ENCODE data around the gene BMPER. TPM values are rescaled to one million over a fixed set of nuclear protein-coding genes. Genes with fewer than 3 reads are reported as not detected.

The BMPER gene
- total RNA-seq, 1 experiment from 2014 or later, result not detected

DNA sequence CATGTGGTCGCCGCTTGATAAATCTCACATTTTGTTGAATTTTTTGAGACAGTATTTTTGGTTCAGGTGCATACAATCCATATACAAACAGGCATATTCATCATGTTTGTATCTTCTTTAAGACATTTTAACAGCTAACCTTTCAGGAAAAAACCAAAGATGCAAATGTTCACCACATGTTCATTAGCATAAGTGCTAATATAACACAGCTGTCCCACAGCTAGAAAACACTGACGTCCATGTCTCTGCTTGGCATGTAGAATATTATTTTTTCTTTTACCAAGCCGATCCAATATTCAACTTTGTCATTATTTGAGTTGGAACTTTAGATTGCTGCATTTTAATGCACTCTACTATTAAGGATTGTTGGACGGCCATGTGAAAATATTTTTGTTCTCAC lies 31.2 kb downstream of the BMPER start:
- ChIA-PET POLR2A (no interaction called here), CTCF (no interaction called here)
- ATAC-seq, result no peak
- no peak overlapping the region for H3K4me3 ChIP-seq (ENCODE audit: low read depth in 2 of 2, low read length in 2 of 2)
- no peak for DNase-seq (ENCODE audit: low read depth, low spot score)
- H3K9me3 ChIP-seq (ENCODE audit: control insufficient read depth, insufficient read depth, low read depth, low read length), result no peaks in the 10 kb centered on the region
- H3K27me3 ChIP-seq (ENCODE audit: control insufficient read depth, insufficient read depth, low read length), result peaks cover 12% of the 10 kb centered on the region
- TF ChIP-seq CTCF (IDR thresholded peaks at IDR 0.05) (no peak), POLR2AphosphoS5 (IDR thresholded peaks at IDR 0.05; ENCODE audit: low read depth, low read length) (no peak), REST (IDR thresholded peaks at IDR 0.05; ENCODE audit: insufficient read depth in 1 of 2, low read depth in 2 of 2, low read length in 1 of 2) (no peak), TCF7L2 (IDR thresholded peaks at IDR 0.05; ENCODE audit: low read depth, low read length) (no peak), SIN3A (IDR thresholded peaks at IDR 0.05; ENCODE audit: borderline replicate concordance, insufficient read depth, low read depth, low read length) (no peak)
- BruUV-seq (replicated peaks), result no TSS peak
- in situ Hi-C loops (cut with HindIII; ENCODE audit: low pct_unique_long_range_greater_than_20kb, low sequenced_read_pairs) (no loop called here), intact Hi-C loops (cut with micrococcal nuclease; ENCODE audit: unreplicated experiment) (no loop called here)
- no peaks in the 10 kb centered on the region; the same call in 1 of the 2 replicates for H3K4me1 ChIP-seq (ENCODE audit: control insufficient read depth, insufficient read depth, low read length)
- no peaks in the 10 kb centered on the region for H3K36me3 ChIP-seq (ENCODE audit: control insufficient read depth, insufficient read depth, low read length)
- no peak overlapping the region for H3K27ac ChIP-seq (ENCODE audit: low read length)

- in situ Hi-C loops (cut with HindIII; ENCODE audit: low pct_unique_long_range_greater_than_20kb, low sequenced_read_pairs), result no loop called here
- H3K27ac ChIP-seq (ENCODE audit: low read length), result no peak overlapping the region
- no peak for TF ChIP-seq TCF7L2 (IDR thresholded peaks at IDR 0.05; ENCODE audit: low read depth, low read length)
- TF ChIP-seq REST (IDR thresholded peaks at IDR 0.05; ENCODE audit: insufficient read depth in 1 of 2, low read depth in 2 of 2, low read length in 1 of 2), result no peak
- TF ChIP-seq POLR2AphosphoS5 (IDR thresholded peaks at IDR 0.05; ENCODE audit: low read depth, low read length), result no peak
- TF ChIP-seq CTCF (IDR thresholded peaks at IDR 0.05), result no peak
- TF ChIP-seq SIN3A (IDR thresholded peaks at IDR 0.05; ENCODE audit: borderline replicate concordance, insufficient read depth, low read depth, low read length), result no peak
- ChIA-PET POLR2A (no interaction called here), CTCF (no interaction called here)
- ATAC-seq (no peak), DNase-seq (ENCODE audit: low read depth, low spot score) (no peak)
- no peaks in the 10 kb centered on the region for H3K4me1 ChIP-seq (ENCODE audit: control insufficient read depth, insufficient read depth, low read length)
- BruUV-seq (replicated peaks), result no TSS peak
- intact Hi-C loops (cut with micrococcal nuclease; ENCODE audit: unreplicated experiment), result no loop called here
- no peaks in the 10 kb centered on the region for H3K9me3 ChIP-seq (ENCODE audit: control insufficient read depth, insufficient read depth, low read depth, low read length)
- no peaks in the 10 kb centered on the region for H3K36me3 ChIP-seq (ENCODE audit: control insufficient read depth, insufficient read depth, low read length)
- H3K4me3 ChIP-seq (ENCODE audit: low read depth in 2 of 2, low read length in 2 of 2), result no peak overlapping the region
- H3K27me3 ChIP-seq (ENCODE audit: control insufficient read depth, insufficient read depth, low read length), result peaks cover 10% of the 10 kb centered on the region
Observed at GRCh38 chr7:33937871-33938270, 32.5 kb downstream of the BMPER start.
